IgD-negative memory B cell (primary cell): ENCODE data around the gene NR1D1. TPM values are rescaled to one million over a fixed set of nuclear protein-coding genes. Genes with fewer than 3 reads are reported as not detected.

ENCODE experiments used
- H3K27ac Mint-ChIP-seq, 3 donors: one replicate each; pipeline ENCODE4 v1.8.0; 2020 to 2022; ENCODE audit warnings: mild to moderate bottlenecking in 3 of 3, mixed read lengths in 3 of 3, moderate library complexity in 1 of 3
- H3K27me3 Mint-ChIP-seq: one replicate; pipeline ENCODE4 v1.8.0; 2021; ENCODE audit warnings: mixed read lengths
- H3K36me3 Mint-ChIP-seq: one replicate; pipeline ENCODE4 v1.8.0; 2020; ENCODE audit warnings: mild to moderate bottlenecking, mixed read lengths
- H3K4me1 Mint-ChIP-seq, 3 donors: one replicate each; pipeline ENCODE4 v1.8.0; 2020 to 2022; ENCODE audit warnings: mixed read lengths in 3 of 3, mild to moderate bottlenecking in 1 of 3
- H3K4me3 Mint-ChIP-seq, 4 donors: one replicate each; pipeline ENCODE4 v1.8.0; 2020 to 2022; ENCODE audit warnings: mild to moderate bottlenecking in 4 of 4, mixed read lengths in 4 of 4, moderate library complexity in 3 of 4
- H3K9me3 Mint-ChIP-seq, 3 donors: one replicate each; pipeline ENCODE4 v1.8.0; 2020 to 2021; ENCODE audit warnings: mixed read lengths in 3 of 3, mild to moderate bottlenecking in 1 of 3
- polyA plus RNA-seq: library from polyadenylated mRNA; unstranded; fragments of 300-500 nt; fragmentation: Illumina TruSeq; gene quantifications from one replicate; pipeline ENCODE4 v1.2.3, GENCODE V29; 2021

NR1D1 gene
- polyA plus RNA-seq, 1 donor from 2014 or later = 3.6 TPM

DNA sequence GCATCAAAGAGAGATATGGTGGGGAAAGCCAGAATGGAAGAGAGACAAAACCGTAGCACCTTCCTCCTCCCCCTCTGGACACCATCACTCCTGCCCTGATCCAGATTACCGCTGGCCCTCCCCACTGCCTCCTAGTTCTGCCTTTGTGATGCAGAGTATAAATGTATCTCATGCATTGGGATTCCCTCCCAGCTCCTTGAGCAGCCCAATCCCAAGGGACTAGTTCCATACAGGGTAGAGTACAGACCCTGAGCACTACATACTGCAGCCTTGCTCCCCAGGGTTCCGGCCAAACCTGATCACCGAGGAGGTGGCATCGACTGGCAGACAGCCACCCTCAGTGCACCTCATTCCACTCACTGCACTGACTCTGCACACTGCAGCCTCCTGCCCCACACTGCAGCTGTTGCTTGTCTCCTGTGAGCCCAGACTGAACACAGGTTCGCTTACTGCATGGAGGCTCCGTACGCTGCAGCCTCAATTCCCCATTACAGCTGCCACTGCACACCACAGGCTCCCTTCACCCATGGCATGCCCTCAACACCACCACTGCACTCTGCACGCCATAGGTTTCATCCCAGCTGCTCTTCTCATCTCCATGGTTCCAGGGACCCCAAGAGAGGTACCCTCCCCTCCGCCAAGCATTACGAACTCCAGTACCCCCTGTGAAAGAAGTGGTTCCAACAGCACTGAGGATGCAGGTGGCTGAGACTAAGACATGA lies 39.3 kb downstream of the NR1D1 start:
- Mint-ChIP-seq H3K4me1 (peaks cover 0 to 21% (median 14%) of the 10 kb centered on the region in 3 donors), H3K27ac (peak overlapping the region in 2 of 3 donors; percentile 43 to 46), H3K9me3 (no peaks in the 10 kb centered on the region), H3K27me3 (peaks cover 5% of the 10 kb centered on the region), H3K36me3 (no peaks in the 10 kb centered on the region), H3K4me3 (peak overlapping the region in 3 of 4 donors; percentile 41 to 94 (median 83))

DNA sequence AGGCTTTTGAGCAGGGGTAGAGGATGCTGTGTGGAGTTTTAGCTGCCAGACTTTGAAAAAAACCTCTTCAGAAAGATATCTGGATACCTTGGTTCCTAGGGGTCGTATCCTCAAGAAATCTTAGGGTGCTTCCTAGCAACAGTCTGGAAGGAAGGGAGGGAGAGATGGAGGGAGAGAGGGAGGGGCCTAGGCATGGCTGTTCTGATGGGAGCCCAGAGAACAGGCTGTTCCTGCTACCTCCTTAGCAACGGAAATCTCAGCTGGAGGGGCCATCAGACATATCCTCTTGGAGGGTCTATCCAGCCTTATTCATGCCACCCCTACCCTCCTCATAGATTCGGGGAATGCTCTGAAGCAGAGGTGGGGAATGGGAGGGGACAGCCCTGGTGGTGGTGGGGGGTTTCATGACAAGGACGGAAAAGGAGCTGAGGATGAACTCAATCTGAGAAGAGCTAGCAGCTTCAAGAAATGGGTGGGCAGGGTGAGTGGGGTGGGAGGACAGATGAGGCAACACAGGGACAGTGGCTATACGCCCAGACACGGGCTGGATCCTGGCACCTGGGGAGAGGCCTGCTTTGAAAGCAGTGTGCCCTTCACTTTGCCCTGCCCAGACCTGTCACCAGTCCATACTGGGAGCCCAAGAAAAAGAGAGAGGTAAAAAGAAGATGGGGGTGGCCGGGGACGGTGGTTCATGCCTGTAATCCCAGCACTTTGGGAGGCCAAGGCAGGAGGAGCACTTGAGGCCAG lies 40.5 kb downstream of the NR1D1 start:
- Mint-ChIP-seq H3K27me3 (peaks cover 5% of the 10 kb centered on the region), H3K27ac (no peak overlapping the region), H3K4me1 (peaks cover 0 to 18% (median 14%) of the 10 kb centered on the region in 3 donors), H3K9me3 (no peaks in the 10 kb centered on the region), H3K4me3 (peak overlapping the region in 2 of 4 donors; percentile 30 to 83), H3K36me3 (no peaks in the 10 kb centered on the region)

GRCh38 chr17:40058865-40059264 lies 41.5 kb downstream of the NR1D1 start:
- H3K9me3 Mint-ChIP-seq = no peaks in the 10 kb centered on the region
- no peak overlapping the region for H3K27ac Mint-ChIP-seq
- H3K36me3 Mint-ChIP-seq = no peaks in the 10 kb centered on the region
- peak overlapping the region in 1 of 4 donors; percentile 83 for H3K4me3 Mint-ChIP-seq
- H3K4me1 Mint-ChIP-seq = peaks cover 5 to 13% (median 7%) of the 10 kb centered on the region in 3 donors
- H3K27me3 Mint-ChIP-seq = peaks cover 2% of the 10 kb centered on the region

DNA sequence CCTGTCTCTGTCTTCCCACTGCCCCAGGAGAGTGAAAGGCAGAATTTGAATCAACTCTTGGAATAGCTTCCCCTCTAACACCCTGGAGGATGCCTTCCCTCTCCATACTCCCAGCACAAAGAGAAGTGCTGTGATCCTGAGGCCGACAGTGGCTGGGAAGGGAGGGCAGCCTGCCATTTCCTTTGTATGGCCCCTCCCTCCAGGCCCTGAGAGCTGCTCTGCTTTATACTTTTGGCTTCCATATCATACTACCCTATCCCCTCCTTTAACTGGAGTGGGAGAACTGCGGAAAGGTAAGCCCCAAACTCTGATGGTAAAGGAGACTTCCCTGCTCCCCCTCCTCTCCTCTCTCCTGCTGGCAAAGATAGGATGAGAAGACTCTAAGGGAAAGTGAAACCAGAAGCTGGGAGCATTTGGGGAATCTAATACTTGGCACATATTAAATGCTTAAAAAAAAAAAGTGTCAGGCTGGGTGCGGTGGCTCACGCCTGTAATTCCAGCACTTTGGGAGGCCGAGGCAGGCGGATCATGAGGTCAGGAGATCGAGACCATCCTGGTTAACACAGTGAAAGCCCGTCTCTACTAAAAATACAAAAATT lies 42.1 kb downstream of the NR1D1 start:
- Mint-ChIP-seq H3K27me3 (peaks cover 2% of the 10 kb centered on the region), H3K4me1 (peaks cover 5 to 13% (median 5%) of the 10 kb centered on the region in 3 donors), H3K36me3 (no peaks in the 10 kb centered on the region), H3K9me3 (no peaks in the 10 kb centered on the region), H3K4me3 (peak overlapping the region in 1 of 4 donors; percentile 41), H3K27ac (no peak overlapping the region)

DNA sequence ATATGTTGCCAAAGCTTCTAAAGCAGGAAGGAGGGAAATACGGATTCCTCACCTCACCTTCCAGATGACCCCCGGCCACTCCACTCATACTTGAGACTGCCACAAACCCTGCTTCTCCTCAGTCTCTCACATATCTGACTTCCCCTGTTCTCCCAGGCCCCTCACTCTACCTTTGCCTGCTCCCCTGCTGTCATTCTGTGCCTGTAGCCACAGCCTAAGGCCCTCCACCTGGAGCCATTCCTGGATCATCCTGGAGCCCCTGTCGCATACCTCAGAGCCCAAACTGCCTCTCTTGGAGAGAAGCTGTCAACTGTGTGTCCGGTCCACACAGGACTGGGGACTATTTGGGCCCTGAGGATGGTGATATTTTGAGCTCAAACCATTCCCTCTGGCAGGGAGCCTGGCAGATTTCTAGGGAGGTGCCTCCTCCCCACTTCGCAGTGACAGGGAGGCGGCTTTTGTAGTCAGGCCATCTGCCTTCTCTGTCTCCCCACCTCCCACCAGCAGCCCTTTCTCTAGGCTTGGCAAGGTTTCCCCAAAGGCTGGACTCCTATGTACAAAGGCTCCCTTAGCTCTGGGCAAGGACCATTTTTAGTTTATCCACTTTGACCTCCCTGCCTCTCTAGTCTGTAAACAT lies 43.9 kb downstream of the NR1D1 start:
- Mint-ChIP-seq H3K27me3 (no peaks in the 10 kb centered on the region), H3K36me3 (no peaks in the 10 kb centered on the region), H3K27ac (peak overlapping the region in 1 of 3 donors; percentile 31), H3K4me1 (peaks cover 5 to 11% (median 7%) of the 10 kb centered on the region in 3 donors), H3K4me3 (peak overlapping the region in 2 of 4 donors; percentile 16 to 41), H3K9me3 (no peaks in the 10 kb centered on the region)

Other genes with a start within 250 kb of the NR1D1 start
- 103 TPM for gene IKZF3, start 236.3 kb downstream of the NR1D1 start, polyA plus RNA-seq
- gene ZPBP2, start 232.4 kb downstream of the NR1D1 start, polyA plus RNA-seq = 0.84 TPM
- gene GSDMB, start 182.0 kb downstream of the NR1D1 start, polyA plus RNA-seq = 0.36 TPM
- 182 TPM for gene ORMDL3, start 173.0 kb downstream of the NR1D1 start, polyA plus RNA-seq
- gene LRRC3C, start 172.9 kb downstream of the NR1D1 start, polyA plus RNA-seq = not detected
- 0.19 TPM for gene GSDMA, start 137.6 kb downstream of the NR1D1 start, polyA plus RNA-seq
- 49.7 TPM for gene PSMD3, start 119.8 kb downstream of the NR1D1 start, polyA plus RNA-seq
- not detected for gene CSF3, start 85.1 kb downstream of the NR1D1 start, polyA plus RNA-seq
- gene MED24, start 46.2 kb downstream of the NR1D1 start, polyA plus RNA-seq = 51.9 TPM
- gene THRA, start 37.6 kb downstream of the NR1D1 start, polyA plus RNA-seq = 4.6 TPM
- 10.1 TPM for gene MSL1, start 21.4 kb upstream of the NR1D1 start, polyA plus RNA-seq
- 49.9 TPM for gene CASC3, start 39.9 kb upstream of the NR1D1 start, polyA plus RNA-seq
- gene RAPGEFL1, start 76.9 kb upstream of the NR1D1 start, polyA plus RNA-seq = 0.69 TPM
- gene WIPF2, start 118.7 kb upstream of the NR1D1 start, polyA plus RNA-seq = 11.4 TPM
- gene CDC6, start 187.3 kb upstream of the NR1D1 start, polyA plus RNA-seq = 0.93 TPM
- gene RARA, start 208.6 kb upstream of the NR1D1 start, polyA plus RNA-seq = 13.7 TPM